ENCODE results near the gene PALLD. TPM values are rescaled to one million over a fixed set of nuclear protein-coding genes. Genes with fewer than 3 reads are reported as not detected.

PALLD gene
- total RNA-seq, 4 donors from 2014 or later, result 1,903 to 3,507 (median 2,130) TPM

GRCh38 chr4:168557658-168558057, 60.8 kb downstream of the PALLD start:
- no peaks in the 10 kb centered on the region for H3K27me3 ChIP-seq
- no peak overlapping the region for H3K4me3 ChIP-seq
- WGBS, result 100% methylated on average over 3 of the region's 3 CpGs
- H3K27ac ChIP-seq (replicated peaks in 1 of 4), result no peak overlapping the region
- no peaks in the 10 kb centered on the region for H3K36me3 ChIP-seq
- H3K4me1 ChIP-seq, result peaks cover 17 to 25% (median 20%) of the 10 kb centered on the region in 4 donors
- no peaks in the 10 kb centered on the region for H3K9me3 ChIP-seq
- DNase-seq (ENCODE audit: extremely low spot score), result no peak
- TF ChIP-seq CTCF (IDR thresholded peaks at IDR 0.05) (no peak), POLR2A (IDR thresholded peaks at IDR 0.05; ENCODE audit: low read depth) (no peak), POLR2AphosphoS5 (IDR thresholded peaks at IDR 0.05) (no peak), EP300 (IDR thresholded peaks at IDR 0.05) (no peak)
- intact Hi-C loops (cut with DNase I), result no loop called here

GRCh38 chr4:168558599-168558998, 61.7 kb downstream of the PALLD start:
- WGBS, result 82% methylated on average over 1 of the region's 1 CpG
- TF ChIP-seq EP300 (IDR thresholded peaks at IDR 0.05) (no peak), POLR2AphosphoS5 (IDR thresholded peaks at IDR 0.05) (no peak), CTCF (IDR thresholded peaks at IDR 0.05) (no peak), POLR2A (IDR thresholded peaks at IDR 0.05; ENCODE audit: low read depth) (no peak)
- intact Hi-C loops (cut with DNase I), result no loop called here
- Histone ChIP-seq H3K36me3 (no peaks in the 10 kb centered on the region), H3K27me3 (no peaks in the 10 kb centered on the region), H3K4me3 (no peak overlapping the region), H3K9me3 (no peaks in the 10 kb centered on the region), H3K27ac (replicated peaks in 1 of 4) (no peak overlapping the region), H3K4me1 (peaks cover 17 to 25% (median 20%) of the 10 kb centered on the region in 4 donors)
- no peak for DNase-seq (ENCODE audit: extremely low spot score)

- no peak for DNase-seq (ENCODE audit: extremely low spot score)
- 36% methylated on average over 3 of the region's 3 CpGs for WGBS
- peaks cover 17 to 25% (median 20%) of the 10 kb centered on the region in 4 donors for H3K4me1 ChIP-seq
Observed at GRCh38 chr4:168560184-168561180, 63.6 kb downstream of the PALLD start.

GRCh38 chr4:168562041-168562571, 65.3 kb downstream of the PALLD start:
- Histone ChIP-seq H3K4me1 (peaks cover 17 to 25% (median 20%) of the 10 kb centered on the region in 4 donors), H3K27me3 (no peaks in the 10 kb centered on the region), H3K27ac (replicated peaks in 1 of 4) (no peak overlapping the region), H3K9me3 (no peaks in the 10 kb centered on the region), H3K4me3 (no peak overlapping the region), H3K36me3 (no peaks in the 10 kb centered on the region)
- 43% methylated on average over 3 of the region's 3 CpGs for WGBS
- TF ChIP-seq EP300 (IDR thresholded peaks at IDR 0.05) (no peak), POLR2A (IDR thresholded peaks at IDR 0.05; ENCODE audit: low read depth) (no peak), CTCF (IDR thresholded peaks at IDR 0.05) (no peak), POLR2AphosphoS5 (IDR thresholded peaks at IDR 0.05) (no peak)
- no peak for DNase-seq (ENCODE audit: extremely low spot score)
- intact Hi-C loops (cut with DNase I), result no loop called here

More at GRCh38 chr4:168560184-168561180, 63.6 kb downstream of the PALLD start:
- H3K36me3 ChIP-seq, result no peaks in the 10 kb centered on the region
- TF ChIP-seq POLR2AphosphoS5 (IDR thresholded peaks at IDR 0.05), result no peak
- TF ChIP-seq CTCF (IDR thresholded peaks at IDR 0.05), result no peak
- no peak for TF ChIP-seq POLR2A (IDR thresholded peaks at IDR 0.05; ENCODE audit: low read depth)
- TF ChIP-seq EP300 (IDR thresholded peaks at IDR 0.05), result no peak
- H3K27me3 ChIP-seq, result no peaks in the 10 kb centered on the region
- H3K4me3 ChIP-seq, result no peak overlapping the region
- intact Hi-C loops (cut with DNase I), result no loop called here
- no peaks in the 10 kb centered on the region for H3K9me3 ChIP-seq
- H3K27ac ChIP-seq (replicated peaks in 1 of 4), result peak overlapping the region in 2 of 4 donors; percentile 23 to 38
